NAMALWA (cell line): Measurements from ENCODE around the gene PPWD1.
"Not testable (repeated sequence)": the region's sequence is repeated elsewhere in the genome, so short reads cannot be mapped to it uniquely, and the experiment has no call there.

Experiments used
- DNase-seq: peaks from one replicate; pipeline ENCODE4 v3.0.0-alpha.2; 2015; ENCODE audit warnings: low spot score

PPWD1 gene

GRCh38 chr5:65562731-65563701, at the start of gene PPWD1, which contains the start of gene CENPK:
TSS of gene PPWD1 (plus strand) at chr5:65563296. CDS start at chr5:65563311, 15 bp downstream.
TSS of gene CENPK (minus strand) at chr5:65563168. CDS start at chr5:65554907, 8,261 bp downstream.
- peak; percentile 98 for DNase-seq

- DNase-seq: no peak
Measured at GRCh38 chr5:65525726-65526125, 37.4 kb upstream of the PPWD1 start.

- no peak for DNase-seq
Measured at GRCh38 chr5:65530904-65531303, 32.2 kb upstream of the PPWD1 start.

GRCh38 chr5:65535529-65535987, 27.5 kb upstream of the PPWD1 start:
- DNase-seq: no peak

- DNase-seq: no peak
Measured at GRCh38 chr5:65539827-65540226, 23.3 kb upstream of the PPWD1 start.

GRCh38 chr5:65544473-65544872, 18.6 kb upstream of the PPWD1 start:
- no peak for DNase-seq

- DNase-seq: no peak
Measured at GRCh38 chr5:65546141-65546540, 17.0 kb upstream of the PPWD1 start.

GRCh38 chr5:65548281-65548680, 14.8 kb upstream of the PPWD1 start:
- DNase-seq: no peak

- no peak for DNase-seq
Measured at GRCh38 chr5:65553941-65554340, 9.2 kb upstream of the PPWD1 start.

GRCh38 chr5:65555287-65555686, 7.8 kb upstream of the PPWD1 start:
- DNase-seq: no peak

- no peak for DNase-seq
Measured at GRCh38 chr5:65556181-65556580, 6.9 kb upstream of the PPWD1 start.

- no peak for DNase-seq
Measured at GRCh38 chr5:65556718-65557117, 6.4 kb upstream of the PPWD1 start.

GRCh38 chr5:65563777-65564176, 681 bp downstream of the PPWD1 start:
- DNase-seq: no peak

- no peak for DNase-seq
Measured at GRCh38 chr5:65566505-65566904, 3.4 kb downstream of the PPWD1 start.

- no peak for DNase-seq
Measured at GRCh38 chr5:65570598-65571226, 7.6 kb downstream of the PPWD1 start.

GRCh38 chr5:65577141-65577540, 14.0 kb downstream of the PPWD1 start:
- no peak for DNase-seq

- DNase-seq: peak; percentile 13
Measured at GRCh38 chr5:65588694-65589093, 25.6 kb downstream of the PPWD1 start.

- not testable (repeated sequence) for DNase-seq
Measured at GRCh38 chr5:65601761-65602160, 38.7 kb downstream of the PPWD1 start.

GRCh38 chr5:65611524-65611923, 48.4 kb downstream of the PPWD1 start:
- DNase-seq: no peak

GRCh38 chr5:65612298-65612907, 49.3 kb downstream of the PPWD1 start:
- DNase-seq: no peak

GRCh38 chr5:65620021-65620420, 56.9 kb downstream of the PPWD1 start:
- no peak for DNase-seq

- DNase-seq: not testable (repeated sequence)
Measured at GRCh38 chr5:65621961-65622360, 58.9 kb downstream of the PPWD1 start.

GRCh38 chr5:65623482-65623881, 60.4 kb downstream of the PPWD1 start:
- peak; percentile 30 for DNase-seq
